SU-DHL-6 (cell line): Measurements from ENCODE around the gene VAT1L.

Experiments used
- H2AFZ ChIP-seq: fragments of 200-600 bp; sonication (generic); 2 replicates; pipeline ENCODE4 v1.6.1; 2014; ENCODE audit warnings: low read depth, mild to moderate bottlenecking, moderate library complexity, mixed read lengths, antibody characterized with exemption, low read length; ENCODE audit not compliant: severe bottlenecking
- H3F3A ChIP-seq: fragments of 200-600 bp; shearing (Covaris generic); 2 replicates; pipeline ENCODE4 v1.6.0; 2016; ENCODE audit warnings: antibody characterized with exemption, mild to moderate bottlenecking; ENCODE audit not compliant: insufficient read depth
- H3K27ac ChIP-seq: fragments of 200-600 bp; sonication (generic); 2 replicates; pipeline ENCODE4 v1.5.1; 2016; ENCODE audit warnings: low read depth, mild to moderate bottlenecking, low read length, moderate library complexity, mixed read lengths
- H3K27me3 ChIP-seq: fragments of 200-600 bp; sonication (generic), shearing (Covaris generic); 2 replicates; pipeline ENCODE4 v1.6.0; 2014; ENCODE audit warnings: mild to moderate bottlenecking, low read length
- H3K36me3 ChIP-seq: fragments of 200-600 bp; sonication (generic); 2 replicates; pipeline ENCODE4 v1.6.1; 2014; ENCODE audit warnings: mild to moderate bottlenecking, low read length, mixed read lengths
- H3K4me2 ChIP-seq: fragments of 300-600, 200-600 bp; shearing (Covaris generic), sonication (generic); 2 replicates; pipeline ENCODE4 v1.6.0; 2014; ENCODE audit warnings: low read length, low read depth, mild to moderate bottlenecking; ENCODE audit not compliant: poor library complexity, severe bottlenecking
- H3K4me3 ChIP-seq: fragments of 200-600 bp; sonication (generic); 2 replicates; pipeline ENCODE4 v1.5.1; 2014; ENCODE audit warnings: antibody characterized with exemption, low read length, mild to moderate bottlenecking, mixed read lengths; ENCODE audit not compliant: insufficient read depth, poor library complexity, severe bottlenecking
- H3K79me2 ChIP-seq: fragments of 200-600 bp; sonication (generic); 2 replicates; pipeline ENCODE4 v1.6.1; 2014; ENCODE audit warnings: mild to moderate bottlenecking, low read length, moderate library complexity; ENCODE audit not compliant: insufficient read depth
- H3K9ac ChIP-seq: fragments of 200-600 bp; sonication (generic); 2 replicates; pipeline ENCODE4 v1.7.0; 2014; ENCODE audit warnings: mild to moderate bottlenecking, low read length
- H3K9me2 ChIP-seq: fragments of 200-600 bp; sonication (generic); replicated peaks from 2 replicates; pipeline ENCODE4 v1.6.1; 2014; ENCODE audit warnings: low read length; ENCODE audit not compliant: insufficient read depth
- H3K9me3 ChIP-seq: fragments of 200-600 bp; sonication (generic); 2 replicates; pipeline ENCODE4 v1.6.1; 2014; ENCODE audit warnings: low read length, mixed read lengths; ENCODE audit not compliant: insufficient read depth
- H4K20me1 ChIP-seq: fragments of 200-600 bp; sonication (generic); 2 replicates; pipeline ENCODE4 v1.6.1; 2014; ENCODE audit warnings: low read depth, mild to moderate bottlenecking, antibody characterized with exemption, low read length, moderate library complexity, mixed read lengths
- EZH2phosphoT487 ChIP-seq: fragments of 200-600 bp; sonication (generic), shearing (Covaris generic); conservative IDR thresholded peaks from 2 replicates; pipeline ENCODE4 v1.6.1; 2018; ENCODE audit warnings: mild to moderate bottlenecking, antibody characterized with exemption, low read length, moderate library complexity, mixed read lengths
- TF ChIP-seq, protein P1 (sequence below): fragments of 200-600 bp; sonication (generic); IDR thresholded peaks from one replicate; pipeline ENCODE4 v1.5.1; 2017; ENCODE audit warnings: antibody characterized with exemption, mild to moderate bottlenecking, low read length, moderate library complexity; ENCODE audit not compliant: insufficient read depth, poor library complexity, severe bottlenecking

The VAT1L gene

GRCh38 chr16:77896415-77897128 lies 108.2 kb downstream of the VAT1L start:
- Histone ChIP-seq H3K79me2 (no peaks in the 10 kb centered on the region), H3K36me3 (no peaks in the 10 kb centered on the region), H3K9me3 (no peaks in the 10 kb centered on the region), H4K20me1 (no peaks in the 10 kb centered on the region), H2AFZ (no peak overlapping the region), H3K27ac (no peak overlapping the region), H3F3A (no peaks in the 10 kb centered on the region), H3K4me3 (no peak overlapping the region), H3K9me2 (no peaks in the 10 kb centered on the region), H3K4me2 (no peak overlapping the region), H3K27me3 (no peaks in the 10 kb centered on the region), H3K9ac (no peak overlapping the region)
- TF ChIP-seq EZH2phosphoT487, result no peak
- TF ChIP-seq, protein P1, sequence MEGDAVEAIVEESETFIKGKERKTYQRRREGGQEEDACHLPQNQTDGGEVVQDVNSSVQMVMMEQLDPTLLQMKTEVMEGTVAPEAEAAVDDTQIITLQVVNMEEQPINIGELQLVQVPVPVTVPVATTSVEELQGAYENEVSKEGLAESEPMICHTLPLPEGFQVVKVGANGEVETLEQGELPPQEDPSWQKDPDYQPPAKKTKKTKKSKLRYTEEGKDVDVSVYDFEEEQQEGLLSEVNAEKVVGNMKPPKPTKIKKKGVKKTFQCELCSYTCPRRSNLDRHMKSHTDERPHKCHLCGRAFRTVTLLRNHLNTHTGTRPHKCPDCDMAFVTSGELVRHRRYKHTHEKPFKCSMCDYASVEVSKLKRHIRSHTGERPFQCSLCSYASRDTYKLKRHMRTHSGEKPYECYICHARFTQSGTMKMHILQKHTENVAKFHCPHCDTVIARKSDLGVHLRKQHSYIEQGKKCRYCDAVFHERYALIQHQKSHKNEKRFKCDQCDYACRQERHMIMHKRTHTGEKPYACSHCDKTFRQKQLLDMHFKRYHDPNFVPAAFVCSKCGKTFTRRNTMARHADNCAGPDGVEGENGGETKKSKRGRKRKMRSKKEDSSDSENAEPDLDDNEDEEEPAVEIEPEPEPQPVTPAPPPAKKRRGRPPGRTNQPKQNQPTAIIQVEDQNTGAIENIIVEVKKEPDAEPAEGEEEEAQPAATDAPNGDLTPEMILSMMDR, result no peak

GRCh38 chr16:77897129-77897437 lies 108.7 kb downstream of the VAT1L start:
- Histone ChIP-seq H3K4me2 (no peak overlapping the region), H3F3A (no peaks in the 10 kb centered on the region), H3K4me3 (no peak overlapping the region), H2AFZ (no peak overlapping the region), H3K27ac (no peak overlapping the region), H3K9ac (no peak overlapping the region), H3K27me3 (no peaks in the 10 kb centered on the region), H3K36me3 (no peaks in the 10 kb centered on the region), H3K9me2 (no peaks in the 10 kb centered on the region), H3K9me3 (no peaks in the 10 kb centered on the region), H4K20me1 (no peaks in the 10 kb centered on the region), H3K79me2 (no peaks in the 10 kb centered on the region)
- TF ChIP-seq, protein P1, result no peak
- no peak for TF ChIP-seq EZH2phosphoT487

DNA sequence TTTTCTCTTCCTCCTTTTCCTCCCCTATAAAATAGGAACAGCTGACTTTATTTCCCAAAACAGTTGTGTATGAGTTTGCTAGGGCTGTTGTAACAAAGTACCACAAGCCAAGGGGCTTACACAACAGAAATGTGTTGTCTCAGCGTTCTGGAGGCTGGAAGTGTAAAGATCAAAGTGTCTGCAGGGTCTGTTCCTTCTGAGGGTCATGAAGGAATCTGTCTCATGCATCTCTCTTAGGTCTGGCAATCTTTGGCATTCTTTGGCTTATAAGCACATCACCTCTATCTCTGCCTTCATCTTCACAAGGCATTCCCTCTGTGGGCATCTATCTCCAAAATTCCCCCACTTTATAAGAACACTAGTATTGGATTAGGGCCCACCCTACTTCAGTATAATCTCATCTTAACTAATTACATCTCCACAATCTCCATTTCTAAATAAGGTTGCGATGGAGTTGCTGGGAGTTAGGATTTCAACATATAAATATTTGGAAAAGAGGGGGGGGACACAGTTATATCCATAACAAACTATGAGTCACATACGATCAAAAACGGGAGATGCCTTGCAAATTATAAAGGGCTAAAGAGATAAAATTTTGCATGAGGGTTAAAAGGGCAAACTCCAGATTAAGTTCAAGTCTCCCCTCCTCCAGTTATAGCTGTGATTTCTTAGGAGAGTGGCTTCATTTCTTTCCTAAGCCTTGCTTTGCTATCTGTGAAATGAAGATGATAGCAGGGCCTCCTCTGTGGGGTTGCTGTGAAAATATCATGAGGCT lies 109.7 kb downstream of the VAT1L start:
- Histone ChIP-seq H3K27me3 (no peaks in the 10 kb centered on the region), H3K27ac (no peak overlapping the region), H3K79me2 (no peaks in the 10 kb centered on the region), H3K9me3 (no peaks in the 10 kb centered on the region), H4K20me1 (no peaks in the 10 kb centered on the region), H3F3A (no peaks in the 10 kb centered on the region), H3K4me2 (no peak overlapping the region), H2AFZ (no peak overlapping the region), H3K4me3 (no peak overlapping the region), H3K36me3 (no peaks in the 10 kb centered on the region), H3K9me2 (no peaks in the 10 kb centered on the region), H3K9ac (no peak overlapping the region)
- TF ChIP-seq EZH2phosphoT487, result no peak
- TF ChIP-seq, protein P1, result no peak
